ENCODE data around the gene LCN2. TPM values are rescaled to one million over a fixed set of nuclear protein-coding genes. Genes with fewer than 3 reads are reported as not detected.

The LCN2 gene
- total RNA-seq, 2 donors from 2014 or later = 4.9 to 24.6 TPM

GRCh38 chr9:128146591-128147120 is 2.6 kb upstream of the LCN2 start:
- WGBS, 2 donors = 86 to 92% methylated on average over 7 to 8 of the region's 8 CpGs
- no peak for ATAC-seq
- H3K4me1 ChIP-seq = peaks cover 31% of the 10 kb centered on the region
- H3K27ac ChIP-seq = no peak overlapping the region
- H3K4me3 ChIP-seq = no peak overlapping the region
- DNase-seq = no peak
- TF ChIP-seq POLR2A (IDR thresholded peaks at IDR 0.05) (no peak), CTCF (IDR thresholded peaks at IDR 0.05) (no peak)
- H3K27me3 ChIP-seq = no peaks in the 10 kb centered on the region
- intact Hi-C loops (cut with DNase I) = no loop called here
- H3K36me3 ChIP-seq (replicated peaks in 1 of 2; ENCODE audit: insufficient read depth in 1 of 2, low read depth in 2 of 2) = no peaks in the 10 kb centered on the region
- H3K9me3 ChIP-seq = no peaks in the 10 kb centered on the region

DNA sequence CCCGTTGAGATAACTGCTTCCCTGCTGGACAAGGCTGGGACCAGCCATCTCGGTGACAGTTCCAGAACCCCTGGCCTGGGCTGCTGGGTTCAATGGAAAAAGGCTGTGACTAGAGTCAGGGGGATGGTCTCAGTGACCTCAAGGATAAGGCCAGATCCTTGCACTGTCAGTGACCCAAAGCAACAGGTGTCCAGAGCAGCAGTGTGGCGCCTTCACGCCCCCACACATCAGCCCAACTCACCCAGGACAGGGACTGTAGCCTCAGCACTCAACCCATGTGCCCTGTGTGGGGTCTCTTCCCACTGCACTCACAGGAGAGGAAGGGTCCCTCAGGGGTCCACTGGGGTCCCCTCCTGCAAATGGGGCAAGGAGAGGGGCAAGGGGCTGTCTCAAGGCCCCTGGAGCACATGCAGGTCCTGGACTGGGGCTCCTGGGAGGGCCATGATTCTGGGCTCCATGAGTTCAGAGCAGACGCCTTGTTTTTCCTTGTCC is 698 bp upstream of the LCN2 start:
- Histone ChIP-seq H3K4me3 (no peak overlapping the region), H3K27ac (peak overlapping the region; percentile 55 to 87 (median 71)), H3K9me3 (no peaks in the 10 kb centered on the region), H3K27me3 (no peaks in the 10 kb centered on the region), H3K36me3 (replicated peaks in 1 of 2; ENCODE audit: insufficient read depth in 1 of 2, low read depth in 2 of 2) (no peaks in the 10 kb centered on the region), H3K4me1 (peaks cover 31% of the 10 kb centered on the region)
- TF ChIP-seq POLR2A (IDR thresholded peaks at IDR 0.05) = no peak
- no peak for TF ChIP-seq CTCF (IDR thresholded peaks at IDR 0.05)
- intact Hi-C loops (cut with DNase I) = no loop called here
- DNase-seq = no peak
- 86 to 90% methylated on average over 2 to 5 of the region's 5 CpGs for WGBS, 2 donors
- ATAC-seq = no peak

DNA sequence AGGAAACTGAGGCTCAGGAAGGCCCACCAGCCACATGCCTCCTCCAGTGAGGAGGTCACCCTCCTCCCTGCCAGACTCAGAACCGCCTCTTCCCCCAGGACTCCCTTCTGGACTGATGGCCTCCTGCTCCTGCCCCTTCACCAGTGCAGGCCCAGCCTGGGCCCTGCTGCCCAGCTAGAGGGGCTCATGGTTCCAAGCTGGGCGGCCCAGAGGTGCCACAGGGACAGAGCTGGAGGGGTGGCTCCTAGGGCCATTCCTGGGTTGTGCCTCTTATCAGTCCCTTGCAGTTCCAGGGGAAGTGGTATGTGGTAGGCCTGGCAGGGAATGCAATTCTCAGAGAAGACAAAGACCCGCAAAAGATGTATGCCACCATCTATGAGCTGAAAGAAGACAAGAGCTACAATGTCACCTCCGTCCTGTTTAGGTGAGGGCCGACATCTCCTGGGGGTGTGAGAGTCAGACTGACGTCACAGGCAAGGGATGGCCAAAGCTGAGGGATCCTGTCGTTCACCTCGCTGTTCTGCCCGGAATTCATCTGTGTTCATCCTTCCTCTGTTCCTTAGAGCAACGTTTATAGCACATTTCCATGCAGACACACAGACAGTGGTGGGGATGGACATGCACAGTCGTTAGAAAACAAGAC is 819 bp downstream of the LCN2 start:
- WGBS, 2 donors = 69 to 73% methylated on average over 11 of the region's 11 CpGs
- intact Hi-C loops (cut with DNase I) = no loop called here
- DNase-seq = no peak
- Histone ChIP-seq H3K4me1 (peaks cover 31% of the 10 kb centered on the region), H3K4me3 (no peak overlapping the region), H3K27me3 (no peaks in the 10 kb centered on the region), H3K27ac (peak overlapping the region in 3 of 4 donors; percentile 64 to 87 (median 78)), H3K9me3 (no peaks in the 10 kb centered on the region), H3K36me3 (replicated peaks in 1 of 2; ENCODE audit: insufficient read depth in 1 of 2, low read depth in 2 of 2) (no peaks in the 10 kb centered on the region)
- no peak for ATAC-seq
- TF ChIP-seq POLR2A (IDR thresholded peaks at IDR 0.05) = no peak
- TF ChIP-seq CTCF (IDR thresholded peaks at IDR 0.05) = no peak

DNA sequence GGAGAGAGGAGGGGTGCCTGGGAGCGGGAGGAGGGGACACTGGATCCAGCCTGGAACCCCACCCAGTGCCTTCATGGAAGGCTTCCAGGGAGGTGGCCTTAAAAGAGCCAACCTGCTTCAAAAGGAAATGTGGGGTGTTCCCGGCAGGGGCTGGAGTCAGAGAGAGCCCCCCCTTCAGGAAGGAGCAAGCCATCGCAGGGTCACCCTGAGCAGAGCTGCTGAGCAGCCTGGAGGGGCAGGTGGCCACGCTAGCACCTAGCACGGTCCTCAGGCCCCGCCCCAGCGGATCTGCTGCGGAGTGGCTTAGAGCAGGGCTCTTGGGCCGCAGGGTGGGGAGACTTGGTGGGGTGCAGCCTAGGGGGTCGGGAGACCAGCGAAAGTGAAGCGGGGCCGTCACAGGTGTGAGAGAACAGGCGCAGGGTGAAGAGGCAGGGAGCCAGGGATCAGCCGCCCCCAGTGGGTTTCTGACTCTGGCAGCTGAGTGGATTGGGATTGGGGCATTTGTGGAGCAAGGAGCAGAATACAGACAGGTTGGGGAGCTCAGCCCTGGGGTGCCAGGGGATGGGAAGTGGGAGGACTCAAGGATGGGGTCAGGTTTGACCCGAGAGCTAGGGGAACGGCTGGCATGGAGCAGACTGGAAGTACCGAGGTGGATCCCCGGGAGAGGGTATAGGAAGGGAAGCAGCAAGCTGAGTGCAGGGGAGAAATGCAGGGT is 1.5 kb downstream of the LCN2 start:
- Histone ChIP-seq H3K9me3 (no peaks in the 10 kb centered on the region), H3K4me3 (no peak overlapping the region), H3K27me3 (no peaks in the 10 kb centered on the region), H3K36me3 (replicated peaks in 1 of 2; ENCODE audit: insufficient read depth in 1 of 2, low read depth in 2 of 2) (no peaks in the 10 kb centered on the region), H3K4me1 (peaks cover 31% of the 10 kb centered on the region), H3K27ac (peak overlapping the region in 2 of 4 donors; percentile 78 to 87)
- WGBS, 2 donors = 71 to 85% methylated on average over 18 to 19 of the region's 19 CpGs
- DNase-seq (no peak), ATAC-seq (no peak)
- intact Hi-C loops (cut with DNase I) = no loop called here
- TF ChIP-seq CTCF (IDR thresholded peaks at IDR 0.05) (no peak), POLR2A (IDR thresholded peaks at IDR 0.05) (no peak)

All from body of pancreas (tissue), 4 donors.